Measurements from ENCODE around the gene KRTAP12-4.
A peak's percentile ranks its signal among the peaks of the same experiment; 100 is the strongest.
"Not testable (repeated sequence)": the region's sequence is repeated elsewhere in the genome, so short reads cannot be mapped to it uniquely, and the experiment has no call there.

KRTAP12-4 gene

GRCh38 chr21:44664691-44665090, 10.2 kb upstream of the KRTAP12-4 start:
- H3K4me1 ChIP-seq (ENCODE audit: insufficient read depth, low read length) = no peaks in the 10 kb centered on the region
- H3K4me2 ChIP-seq (ENCODE audit: insufficient read depth, low read length) = no peak overlapping the region
- H3K9ac ChIP-seq (ENCODE audit: low read depth, low read length) = no peak overlapping the region
- DNase-seq (no peak), ATAC-seq (ENCODE audit: insufficient read depth, low read depth) (no peak)
- H3K27me3 ChIP-seq (ENCODE audit: insufficient read depth, low read length, poor library complexity) = no peaks in the 10 kb centered on the region
- TF ChIP-seq, protein P1, sequence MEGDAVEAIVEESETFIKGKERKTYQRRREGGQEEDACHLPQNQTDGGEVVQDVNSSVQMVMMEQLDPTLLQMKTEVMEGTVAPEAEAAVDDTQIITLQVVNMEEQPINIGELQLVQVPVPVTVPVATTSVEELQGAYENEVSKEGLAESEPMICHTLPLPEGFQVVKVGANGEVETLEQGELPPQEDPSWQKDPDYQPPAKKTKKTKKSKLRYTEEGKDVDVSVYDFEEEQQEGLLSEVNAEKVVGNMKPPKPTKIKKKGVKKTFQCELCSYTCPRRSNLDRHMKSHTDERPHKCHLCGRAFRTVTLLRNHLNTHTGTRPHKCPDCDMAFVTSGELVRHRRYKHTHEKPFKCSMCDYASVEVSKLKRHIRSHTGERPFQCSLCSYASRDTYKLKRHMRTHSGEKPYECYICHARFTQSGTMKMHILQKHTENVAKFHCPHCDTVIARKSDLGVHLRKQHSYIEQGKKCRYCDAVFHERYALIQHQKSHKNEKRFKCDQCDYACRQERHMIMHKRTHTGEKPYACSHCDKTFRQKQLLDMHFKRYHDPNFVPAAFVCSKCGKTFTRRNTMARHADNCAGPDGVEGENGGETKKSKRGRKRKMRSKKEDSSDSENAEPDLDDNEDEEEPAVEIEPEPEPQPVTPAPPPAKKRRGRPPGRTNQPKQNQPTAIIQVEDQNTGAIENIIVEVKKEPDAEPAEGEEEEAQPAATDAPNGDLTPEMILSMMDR (IDR thresholded peaks at IDR 0.05; ENCODE audit: borderline replicate concordance, extremely low read depth, low read length, poor library complexity, severe bottlenecking) = no peak
- TF ChIP-seq EZH2 (IDR thresholded peaks at IDR 0.05; ENCODE audit: borderline replicate concordance, low read depth, low read length, severe bottlenecking) = no peak
- H4K20me1 ChIP-seq (ENCODE audit: insufficient read depth, low read length) = no peaks in the 10 kb centered on the region
- H3K9me3 ChIP-seq (ENCODE audit: insufficient read depth, low read length, severe bottlenecking) = no peaks in the 10 kb centered on the region
- H3K4me3 ChIP-seq (ENCODE audit: low read depth in 1 of 2, low read length in 2 of 2) = no peak overlapping the region
- no peaks in the 10 kb centered on the region for H3K79me2 ChIP-seq (ENCODE audit: insufficient read depth, low read length)
- H3K27ac ChIP-seq (ENCODE audit: low read length) = no peak overlapping the region
- H2AFZ ChIP-seq (ENCODE audit: low read depth, low read length) = no peak overlapping the region
- H3K36me3 ChIP-seq (ENCODE audit: insufficient read depth, low read length) = no peaks in the 10 kb centered on the region

DNA sequence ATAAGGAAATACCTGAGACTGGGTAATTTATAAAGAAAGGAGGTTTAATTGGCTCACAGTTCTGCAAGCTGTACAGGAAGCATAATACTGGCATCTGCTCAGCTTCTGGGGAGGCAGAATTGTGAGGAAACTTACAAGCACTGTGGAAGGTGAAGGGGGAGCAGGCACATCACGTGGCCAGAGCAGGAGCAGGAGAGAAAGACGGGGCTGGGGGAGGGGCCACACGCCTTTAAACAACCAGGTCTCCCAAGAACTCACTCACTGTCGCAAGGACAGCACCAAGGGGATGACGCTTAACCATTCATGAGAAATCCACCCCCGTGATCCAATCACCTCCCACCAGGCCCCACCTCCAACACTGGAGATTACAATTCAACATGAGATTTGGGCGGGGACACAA, 7.1 kb upstream of the KRTAP12-4 start:
- H3K79me2 ChIP-seq (ENCODE audit: insufficient read depth, low read length); H3K27me3 ChIP-seq (ENCODE audit: insufficient read depth, low read length, poor library complexity); ATAC-seq (ENCODE audit: insufficient read depth, low read depth): not testable (repeated sequence)

DNA sequence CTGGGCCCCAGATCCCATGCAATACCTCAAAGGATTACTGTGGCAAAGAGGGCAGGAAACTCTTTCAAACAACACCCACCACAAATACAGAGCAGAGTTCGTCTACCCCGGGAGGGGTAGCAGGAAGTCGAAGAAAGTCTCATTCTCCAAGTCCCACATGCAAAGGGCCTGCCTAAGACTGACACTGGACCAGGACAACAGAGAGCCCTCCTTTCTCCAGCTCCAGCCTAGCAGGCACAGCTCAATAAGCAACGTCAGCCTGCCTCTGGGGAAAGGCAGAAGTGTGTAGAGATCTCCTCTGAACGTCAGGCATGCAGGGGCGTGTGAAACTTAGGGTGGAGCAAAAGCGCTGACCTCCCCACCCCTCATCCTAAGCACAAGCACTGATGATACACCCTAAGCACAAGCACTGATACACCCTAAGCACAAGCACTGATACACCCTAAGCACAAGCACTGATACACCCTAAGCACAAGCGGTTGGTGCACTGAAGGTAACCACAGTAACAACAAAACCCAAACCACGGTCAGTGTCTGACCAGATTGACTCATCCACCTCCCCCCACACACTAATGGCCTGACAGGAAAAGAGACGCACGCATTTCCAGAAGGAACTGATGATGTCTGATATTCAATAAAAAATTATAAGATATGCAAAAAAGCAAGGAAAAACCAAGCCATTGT, 4.6 kb upstream of the KRTAP12-4 start:
- TF ChIP-seq, protein P1 (IDR thresholded peaks at IDR 0.05; ENCODE audit: borderline replicate concordance, extremely low read depth, low read length, poor library complexity, severe bottlenecking) = no peak
- TF ChIP-seq EZH2 (IDR thresholded peaks at IDR 0.05; ENCODE audit: borderline replicate concordance, low read depth, low read length, severe bottlenecking) = no peak

More for the DNA sequence above, 7.1 kb upstream of the KRTAP12-4 start:
- not testable (repeated sequence) for H3K36me3 ChIP-seq (ENCODE audit: insufficient read depth, low read length); H3K9ac ChIP-seq (ENCODE audit: low read depth, low read length); H2AFZ ChIP-seq (ENCODE audit: low read depth, low read length); H3K27ac ChIP-seq (ENCODE audit: low read length); H3K4me3 ChIP-seq (ENCODE audit: low read depth in 1 of 2, low read length in 2 of 2); H3K9me3 ChIP-seq (ENCODE audit: insufficient read depth, low read length, severe bottlenecking); H4K20me1 ChIP-seq (ENCODE audit: insufficient read depth, low read length); H3K4me2 ChIP-seq (ENCODE audit: insufficient read depth, low read length); DNase-seq
- peaks cover 24% of the 10 kb centered on the region for H3K4me1 ChIP-seq (ENCODE audit: insufficient read depth, low read length)

DNA sequence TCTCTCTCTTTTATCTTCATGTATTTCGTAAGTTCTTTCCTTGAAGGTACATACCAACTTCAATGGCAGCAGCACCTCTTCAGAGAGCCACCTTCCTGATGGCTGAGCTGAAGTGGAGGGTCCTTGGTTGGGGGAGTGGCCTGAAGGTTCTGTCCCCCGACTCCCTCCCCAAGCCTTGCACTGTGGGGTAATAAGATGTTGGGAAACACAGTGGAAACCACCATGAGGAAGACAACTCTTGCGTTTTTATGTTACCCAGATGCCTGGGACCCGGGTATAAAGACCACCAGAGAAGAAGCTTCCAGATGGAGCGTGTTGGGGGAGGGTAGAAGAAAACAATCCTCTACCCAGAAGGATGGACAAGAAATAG, 4.1 kb upstream of the KRTAP12-4 start:
- TF ChIP-seq, protein P1 (IDR thresholded peaks at IDR 0.05; ENCODE audit: borderline replicate concordance, extremely low read depth, low read length, poor library complexity, severe bottlenecking) = no peak
- TF ChIP-seq EZH2 (IDR thresholded peaks at IDR 0.05; ENCODE audit: borderline replicate concordance, low read depth, low read length, severe bottlenecking) = no peak
- no peak for DNase-seq
- Histone ChIP-seq H3K9ac (ENCODE audit: low read depth, low read length) (no peak overlapping the region), H3K79me2 (ENCODE audit: insufficient read depth, low read length) (no peaks in the 10 kb centered on the region), H3K36me3 (ENCODE audit: insufficient read depth, low read length) (no peaks in the 10 kb centered on the region), H3K27me3 (ENCODE audit: insufficient read depth, low read length, poor library complexity) (no peaks in the 10 kb centered on the region), H3K4me2 (ENCODE audit: insufficient read depth, low read length) (no peak overlapping the region), H3K27ac (ENCODE audit: low read length) (no peak overlapping the region), H4K20me1 (ENCODE audit: insufficient read depth, low read length) (no peaks in the 10 kb centered on the region), H3K4me1 (ENCODE audit: insufficient read depth, low read length) (peaks cover 24% of the 10 kb centered on the region), H2AFZ (ENCODE audit: low read depth, low read length) (no peak overlapping the region), H3K4me3 (ENCODE audit: low read depth in 1 of 2, low read length in 2 of 2) (no peak overlapping the region), H3K9me3 (ENCODE audit: insufficient read depth, low read length, severe bottlenecking) (peaks cover 4% of the 10 kb centered on the region)
- no peak for ATAC-seq (ENCODE audit: insufficient read depth, low read depth)

More for the DNA sequence above, 4.6 kb upstream of the KRTAP12-4 start:
- Histone ChIP-seq H3K9ac (ENCODE audit: low read depth, low read length) (no peak overlapping the region), H3K9me3 (ENCODE audit: insufficient read depth, low read length, severe bottlenecking) (peaks cover 4% of the 10 kb centered on the region), H3K4me2 (ENCODE audit: insufficient read depth, low read length) (no peak overlapping the region), H3K4me1 (ENCODE audit: insufficient read depth, low read length) (peaks cover 24% of the 10 kb centered on the region), H3K79me2 (ENCODE audit: insufficient read depth, low read length) (no peaks in the 10 kb centered on the region), H3K27ac (ENCODE audit: low read length) (no peak overlapping the region), H3K27me3 (ENCODE audit: insufficient read depth, low read length, poor library complexity) (no peaks in the 10 kb centered on the region), H2AFZ (ENCODE audit: low read depth, low read length) (no peak overlapping the region), H4K20me1 (ENCODE audit: insufficient read depth, low read length) (no peaks in the 10 kb centered on the region), H3K4me3 (ENCODE audit: low read depth in 1 of 2, low read length in 2 of 2) (no peak overlapping the region), H3K36me3 (ENCODE audit: insufficient read depth, low read length) (no peaks in the 10 kb centered on the region)
- DNase-seq = no peak
- ATAC-seq (ENCODE audit: insufficient read depth, low read depth) = peak; percentile 62; the same call in 2 of the 3 replicates
